OCI-LY3 (cell line): ENCODE data around the gene KRT79.

Experiments
- EZH2phosphoT487 ChIP-seq: fragments of 200-600 bp; shearing (Covaris generic); IDR thresholded peaks from 2 replicates; pipeline ENCODE4 v1.6.1; 2018; ENCODE audit warnings: antibody characterized with exemption, mixed run types, low read depth
- TF ChIP-seq, protein P1 (sequence below): fragments of 200-600, 300-600 bp; sonication (generic); IDR thresholded peaks from 2 replicates; pipeline ENCODE4 v1.5.1; 2014; ENCODE audit warnings: antibody characterized with exemption, low read length, low read depth

DNA sequence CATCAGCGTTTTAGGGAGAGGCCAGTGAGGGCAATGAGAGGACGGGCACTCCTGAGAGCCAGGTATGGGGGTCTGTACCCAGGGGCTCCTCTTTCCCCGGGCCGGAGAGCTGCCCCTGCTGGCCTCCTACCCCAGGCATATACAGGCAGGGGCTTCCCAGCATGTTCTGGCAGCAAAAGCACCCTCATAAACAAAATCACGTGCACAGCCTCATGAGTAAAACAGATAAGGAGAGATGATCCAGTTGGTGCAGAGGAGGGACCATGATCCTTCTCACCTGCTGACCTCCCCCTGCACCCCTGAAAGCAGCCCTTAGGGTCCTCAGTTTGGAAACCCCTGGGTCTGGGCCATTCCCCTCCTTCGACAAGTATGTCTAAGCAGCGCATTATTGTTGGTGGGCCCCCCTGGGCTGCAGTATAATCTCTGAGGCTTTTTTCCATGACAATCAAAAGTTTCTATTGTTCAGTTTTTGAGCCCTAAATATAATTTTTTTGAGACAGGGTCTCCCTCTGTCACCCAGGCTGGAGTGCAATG lies 15.2 kb downstream of the KRT79 start:
- TF ChIP-seq, protein P1, sequence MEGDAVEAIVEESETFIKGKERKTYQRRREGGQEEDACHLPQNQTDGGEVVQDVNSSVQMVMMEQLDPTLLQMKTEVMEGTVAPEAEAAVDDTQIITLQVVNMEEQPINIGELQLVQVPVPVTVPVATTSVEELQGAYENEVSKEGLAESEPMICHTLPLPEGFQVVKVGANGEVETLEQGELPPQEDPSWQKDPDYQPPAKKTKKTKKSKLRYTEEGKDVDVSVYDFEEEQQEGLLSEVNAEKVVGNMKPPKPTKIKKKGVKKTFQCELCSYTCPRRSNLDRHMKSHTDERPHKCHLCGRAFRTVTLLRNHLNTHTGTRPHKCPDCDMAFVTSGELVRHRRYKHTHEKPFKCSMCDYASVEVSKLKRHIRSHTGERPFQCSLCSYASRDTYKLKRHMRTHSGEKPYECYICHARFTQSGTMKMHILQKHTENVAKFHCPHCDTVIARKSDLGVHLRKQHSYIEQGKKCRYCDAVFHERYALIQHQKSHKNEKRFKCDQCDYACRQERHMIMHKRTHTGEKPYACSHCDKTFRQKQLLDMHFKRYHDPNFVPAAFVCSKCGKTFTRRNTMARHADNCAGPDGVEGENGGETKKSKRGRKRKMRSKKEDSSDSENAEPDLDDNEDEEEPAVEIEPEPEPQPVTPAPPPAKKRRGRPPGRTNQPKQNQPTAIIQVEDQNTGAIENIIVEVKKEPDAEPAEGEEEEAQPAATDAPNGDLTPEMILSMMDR: no peak
- TF ChIP-seq EZH2phosphoT487: no peak
